ENCODE results near the gene PALD1.

PALD1 gene

DNA sequence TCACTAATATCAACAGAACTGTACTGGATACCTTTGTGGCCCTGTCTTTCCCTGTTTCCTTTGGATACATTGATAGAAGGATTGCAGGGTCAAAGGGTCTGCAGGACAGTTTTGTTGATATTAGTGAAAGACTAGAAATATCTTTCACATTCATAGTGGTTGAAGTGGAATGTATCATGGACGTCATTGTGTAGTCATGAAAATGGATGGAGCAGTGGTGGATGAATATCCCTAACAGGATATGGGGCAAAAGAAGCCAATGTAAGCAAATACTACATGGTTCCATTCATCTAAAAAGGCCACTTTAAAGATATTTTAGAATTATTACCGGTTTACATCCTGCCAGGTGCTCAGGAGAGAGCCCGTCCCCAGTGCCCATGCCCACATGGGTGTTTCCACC lies 23.8 kb downstream of the PALD1 start:
- DNase-seq (ENCODE audit: low read depth in 1 of 2, low spot score in 1 of 2), result no peak
- Histone ChIP-seq H3K4me3 (replicated peaks; ENCODE audit: insufficient read depth, low read length) (no peak overlapping the region), H3K27ac (replicated peaks) (no peak overlapping the region), H3K27me3 (ENCODE audit: insufficient read depth, poor library complexity, severe bottlenecking) (no peaks in the 10 kb centered on the region)
- TF ChIP-seq, protein P1, sequence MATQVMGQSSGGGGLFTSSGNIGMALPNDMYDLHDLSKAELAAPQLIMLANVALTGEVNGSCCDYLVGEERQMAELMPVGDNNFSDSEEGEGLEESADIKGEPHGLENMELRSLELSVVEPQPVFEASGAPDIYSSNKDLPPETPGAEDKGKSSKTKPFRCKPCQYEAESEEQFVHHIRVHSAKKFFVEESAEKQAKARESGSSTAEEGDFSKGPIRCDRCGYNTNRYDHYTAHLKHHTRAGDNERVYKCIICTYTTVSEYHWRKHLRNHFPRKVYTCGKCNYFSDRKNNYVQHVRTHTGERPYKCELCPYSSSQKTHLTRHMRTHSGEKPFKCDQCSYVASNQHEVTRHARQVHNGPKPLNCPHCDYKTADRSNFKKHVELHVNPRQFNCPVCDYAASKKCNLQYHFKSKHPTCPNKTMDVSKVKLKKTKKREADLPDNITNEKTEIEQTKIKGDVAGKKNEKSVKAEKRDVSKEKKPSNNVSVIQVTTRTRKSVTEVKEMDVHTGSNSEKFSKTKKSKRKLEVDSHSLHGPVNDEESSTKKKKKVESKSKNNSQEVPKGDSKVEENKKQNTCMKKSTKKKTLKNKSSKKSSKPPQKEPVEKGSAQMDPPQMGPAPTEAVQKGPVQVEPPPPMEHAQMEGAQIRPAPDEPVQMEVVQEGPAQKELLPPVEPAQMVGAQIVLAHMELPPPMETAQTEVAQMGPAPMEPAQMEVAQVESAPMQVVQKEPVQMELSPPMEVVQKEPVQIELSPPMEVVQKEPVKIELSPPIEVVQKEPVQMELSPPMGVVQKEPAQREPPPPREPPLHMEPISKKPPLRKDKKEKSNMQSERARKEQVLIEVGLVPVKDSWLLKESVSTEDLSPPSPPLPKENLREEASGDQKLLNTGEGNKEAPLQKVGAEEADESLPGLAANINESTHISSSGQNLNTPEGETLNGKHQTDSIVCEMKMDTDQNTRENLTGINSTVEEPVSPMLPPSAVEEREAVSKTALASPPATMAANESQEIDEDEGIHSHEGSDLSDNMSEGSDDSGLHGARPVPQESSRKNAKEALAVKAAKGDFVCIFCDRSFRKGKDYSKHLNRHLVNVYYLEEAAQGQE (IDR thresholded peaks at IDR 0.05; ENCODE audit: insufficient replicate concordance, low read depth), result no peak
- TF ChIP-seq CTCF (IDR thresholded peaks at IDR 0.05; ENCODE audit: insufficient read depth, low read length), result no peak

- no peak for DNase-seq (ENCODE audit: low read depth in 1 of 2, low spot score in 1 of 2)
- no peak overlapping the region for H3K4me3 ChIP-seq (replicated peaks; ENCODE audit: insufficient read depth, low read length)
- TF ChIP-seq CTCF (IDR thresholded peaks at IDR 0.05; ENCODE audit: insufficient read depth, low read length) (no peak), GABPA (IDR thresholded peaks at IDR 0.05; ENCODE audit: low read depth) (no peak), POLR2AphosphoS5 (IDR thresholded peaks at IDR 0.05; ENCODE audit: low read depth) (no peak), SPI1 (IDR thresholded peaks at IDR 0.05; ENCODE audit: borderline replicate concordance, low read depth) (no peak)
- TF ChIP-seq, protein P1 (IDR thresholded peaks at IDR 0.05; ENCODE audit: insufficient replicate concordance, low read depth), result no peak
- no peak overlapping the region for H3K27ac ChIP-seq (replicated peaks)
- H3K27me3 ChIP-seq (ENCODE audit: insufficient read depth, poor library complexity, severe bottlenecking), result no peaks in the 10 kb centered on the region
These were observed 25.2 kb downstream of the PALD1 start for GRCh38 chr10:70503776-70504175.

- TF ChIP-seq CTCF (IDR thresholded peaks at IDR 0.05; ENCODE audit: insufficient read depth, low read length) (no peak), POLR2AphosphoS5 (IDR thresholded peaks at IDR 0.05; ENCODE audit: low read depth) (no peak), GABPA (IDR thresholded peaks at IDR 0.05; ENCODE audit: low read depth) (no peak), SPI1 (IDR thresholded peaks at IDR 0.05; ENCODE audit: borderline replicate concordance, low read depth) (no peak)
- TF ChIP-seq, protein P1 (IDR thresholded peaks at IDR 0.05; ENCODE audit: insufficient replicate concordance, low read depth), result no peak
- DNase-seq (ENCODE audit: low read depth in 1 of 2, low spot score in 1 of 2), result no peak
- Histone ChIP-seq H3K27ac (replicated peaks) (no peak overlapping the region), H3K27me3 (ENCODE audit: insufficient read depth, poor library complexity, severe bottlenecking) (no peaks in the 10 kb centered on the region), H3K4me3 (replicated peaks; ENCODE audit: insufficient read depth, low read length) (no peak overlapping the region)
These were observed 26.2 kb downstream of the PALD1 start for GRCh38 chr10:70504521-70505358.

Data from HL-60 (cell line).